ENCODE results near the gene SENP3.
A peak's percentile ranks its signal among the peaks of the same experiment; 100 is the strongest.

The SENP3 gene

GRCh38 chr17:7553356-7553755, 8.4 kb upstream of the SENP3 start:
- ChIA-PET POLR2A (interaction anchor here (0.7 kb wide), 1 partner anchor 21 kb away, joined by 6 read pairs; no protein-coding TSS in a partner anchor), CTCF (interaction anchor here (0.8 to 1.8 kb wide), 3 partner anchors 7 to 36 kb away, joined by 3 to 16 read pairs (median 3); partner anchors contain the start of gene SENP3)
- TF ChIP-seq CTCF (IDR thresholded peaks at IDR 0.05; ENCODE audit: control extremely low read depth, extremely low read depth, low read depth, missing control alignments) = no peak
- no peak for DNase-seq (ENCODE audit: extremely low spot score)

GRCh38 chr17:7555320-7555948, 6.3 kb upstream of the SENP3 start:
- POLR2A ChIA-PET = interaction anchor here (0.6 kb wide), 1 partner anchor 117 kb away, joined by 3 read pairs; no protein-coding TSS in a partner anchor
- CTCF ChIA-PET = interaction anchor here (2.4 kb wide), 1 partner anchor 41 kb away, joined by 6 read pairs; no protein-coding TSS in a partner anchor
- DNase-seq (ENCODE audit: extremely low spot score) = no peak
- no peak for TF ChIP-seq CTCF (IDR thresholded peaks at IDR 0.05; ENCODE audit: control extremely low read depth, extremely low read depth, low read depth, missing control alignments)

GRCh38 chr17:7556627-7557026, 5.1 kb upstream of the SENP3 start:
- DNase-seq (ENCODE audit: extremely low spot score) = no peak
- ChIA-PET POLR2A (interaction anchor here (1.0 kb wide), 1 partner anchor 17 kb away, joined by 3 read pairs; no protein-coding TSS in a partner anchor), CTCF (interaction anchor here (2.9 to 6.5 kb wide), 2 partner anchors 41 to 202 kb away, joined by 24 to 55 read pairs; partner anchors contain the start of genes KCTD11 and TMEM95)
- no peak for TF ChIP-seq CTCF (IDR thresholded peaks at IDR 0.05; ENCODE audit: control extremely low read depth, extremely low read depth, low read depth, missing control alignments)

GRCh38 chr17:7557147-7557764, 4.5 kb upstream of the SENP3 start:
- ChIA-PET POLR2A (interaction anchor here (1.0 kb wide), 1 partner anchor 16 kb away, joined by 3 read pairs; no protein-coding TSS in a partner anchor), CTCF (interaction anchor here (0.7 to 6.5 kb wide), 5 partner anchors 9 to 230 kb away, joined by 3 to 55 read pairs (median 3); partner anchors contain the start of genes KCTD11 and TMEM95)
- no peak for DNase-seq (ENCODE audit: extremely low spot score)
- TF ChIP-seq CTCF (IDR thresholded peaks at IDR 0.05; ENCODE audit: control extremely low read depth, extremely low read depth, low read depth, missing control alignments) = no peak

GRCh38 chr17:7557775-7558543, 3.8 kb upstream of the SENP3 start:
- POLR2A ChIA-PET = interaction anchor here (0.6 kb wide), 1 partner anchor 21 kb away, joined by 3 read pairs; the partner anchor contains the start of gene CD68
- peak; percentile 59 for DNase-seq (ENCODE audit: extremely low spot score)
- CTCF ChIA-PET = interaction anchor here (0.7 to 6.5 kb wide), 7 partner anchors 8 to 231 kb away, joined by 3 to 55 read pairs (median 3); partner anchors contain the start of genes KCTD11, TMEM102 and TMEM95
- no peak for TF ChIP-seq CTCF (IDR thresholded peaks at IDR 0.05; ENCODE audit: control extremely low read depth, extremely low read depth, low read depth, missing control alignments)

Data from GM10248 (cell line).